Measurements from ENCODE around the gene TIMM17B. TPM values are rescaled to one million over a fixed set of nuclear protein-coding genes. Genes with fewer than 3 reads are reported as not detected.
A peak's percentile ranks its signal among the peaks of the same experiment; 100 is the strongest.

The TIMM17B gene
- total and polyA plus RNA-seq, 8 donors: 29.5 to 41.0 (median 34.7) TPM

DNA sequence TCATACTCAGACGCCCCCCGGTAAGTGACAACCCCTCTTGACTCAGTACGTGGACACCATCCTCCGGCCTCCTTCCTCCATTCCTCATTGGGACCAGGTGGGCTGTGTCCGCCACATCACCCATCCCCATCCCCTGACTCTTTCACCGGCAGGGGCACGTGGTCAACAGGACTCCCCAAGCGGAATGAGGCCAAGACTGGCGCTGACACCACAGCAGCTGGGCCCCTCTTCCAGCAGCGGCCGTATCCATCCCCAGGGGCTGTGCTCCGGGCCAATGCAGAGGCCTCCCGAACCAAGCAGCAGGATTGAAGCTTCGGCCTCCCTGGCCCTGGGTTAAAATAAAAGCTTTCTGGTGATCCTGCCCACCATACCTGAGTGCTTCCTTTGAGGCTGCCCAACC, 5.2 kb upstream of the TIMM17B start:
- Histone ChIP-seq H3K9me3 (no peaks in the 10 kb centered on the region), H3K36me3 (peaks cover 0 to 64% of the 10 kb centered on the region in 2 donors), H3K27ac (no peak overlapping the region), H3K27me3 (no peaks in the 10 kb centered on the region), H3K4me3 (no peak overlapping the region), H3K4me1 (peaks cover 0 to 11% of the 10 kb centered on the region in 2 donors)
- ATAC-seq: no peak
- no peak for DNase-seq
- intact Hi-C loops (cut with DNase I): no loop called here
- TF ChIP-seq, protein P1, sequence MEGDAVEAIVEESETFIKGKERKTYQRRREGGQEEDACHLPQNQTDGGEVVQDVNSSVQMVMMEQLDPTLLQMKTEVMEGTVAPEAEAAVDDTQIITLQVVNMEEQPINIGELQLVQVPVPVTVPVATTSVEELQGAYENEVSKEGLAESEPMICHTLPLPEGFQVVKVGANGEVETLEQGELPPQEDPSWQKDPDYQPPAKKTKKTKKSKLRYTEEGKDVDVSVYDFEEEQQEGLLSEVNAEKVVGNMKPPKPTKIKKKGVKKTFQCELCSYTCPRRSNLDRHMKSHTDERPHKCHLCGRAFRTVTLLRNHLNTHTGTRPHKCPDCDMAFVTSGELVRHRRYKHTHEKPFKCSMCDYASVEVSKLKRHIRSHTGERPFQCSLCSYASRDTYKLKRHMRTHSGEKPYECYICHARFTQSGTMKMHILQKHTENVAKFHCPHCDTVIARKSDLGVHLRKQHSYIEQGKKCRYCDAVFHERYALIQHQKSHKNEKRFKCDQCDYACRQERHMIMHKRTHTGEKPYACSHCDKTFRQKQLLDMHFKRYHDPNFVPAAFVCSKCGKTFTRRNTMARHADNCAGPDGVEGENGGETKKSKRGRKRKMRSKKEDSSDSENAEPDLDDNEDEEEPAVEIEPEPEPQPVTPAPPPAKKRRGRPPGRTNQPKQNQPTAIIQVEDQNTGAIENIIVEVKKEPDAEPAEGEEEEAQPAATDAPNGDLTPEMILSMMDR (IDR thresholded peaks at IDR 0.05): no peak

DNA sequence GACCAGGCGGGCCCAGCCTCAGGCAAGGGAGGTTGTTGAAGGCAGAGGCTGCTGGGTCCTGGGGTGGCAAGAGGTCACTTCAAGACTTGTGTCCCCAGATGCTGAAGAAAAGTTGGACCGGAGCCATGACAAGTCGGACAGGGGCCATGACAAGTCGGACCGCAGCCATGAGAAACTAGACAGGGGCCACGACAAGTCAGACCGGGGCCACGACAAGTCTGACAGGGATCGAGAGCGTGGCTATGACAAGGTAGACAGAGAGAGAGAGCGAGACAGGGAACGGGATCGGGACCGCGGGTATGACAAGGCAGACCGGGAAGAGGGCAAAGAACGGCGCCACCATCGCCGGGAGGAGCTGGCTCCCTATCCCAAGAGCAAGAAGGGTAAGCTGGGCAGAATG, 4.6 kb upstream of the TIMM17B start:
- H3K27ac ChIP-seq: no peak overlapping the region
- DNase-seq (no peak), ATAC-seq (no peak)
- no peaks in the 10 kb centered on the region for H3K9me3 ChIP-seq
- H3K4me1 ChIP-seq: peaks cover 0 to 11% of the 10 kb centered on the region in 2 donors
- TF ChIP-seq, protein P1 (IDR thresholded peaks at IDR 0.05): no peak
- intact Hi-C loops (cut with DNase I): no loop called here
- no peaks in the 10 kb centered on the region for H3K27me3 ChIP-seq
- peaks cover 0 to 64% of the 10 kb centered on the region in 2 donors for H3K36me3 ChIP-seq
- H3K4me3 ChIP-seq: no peak overlapping the region

DNA sequence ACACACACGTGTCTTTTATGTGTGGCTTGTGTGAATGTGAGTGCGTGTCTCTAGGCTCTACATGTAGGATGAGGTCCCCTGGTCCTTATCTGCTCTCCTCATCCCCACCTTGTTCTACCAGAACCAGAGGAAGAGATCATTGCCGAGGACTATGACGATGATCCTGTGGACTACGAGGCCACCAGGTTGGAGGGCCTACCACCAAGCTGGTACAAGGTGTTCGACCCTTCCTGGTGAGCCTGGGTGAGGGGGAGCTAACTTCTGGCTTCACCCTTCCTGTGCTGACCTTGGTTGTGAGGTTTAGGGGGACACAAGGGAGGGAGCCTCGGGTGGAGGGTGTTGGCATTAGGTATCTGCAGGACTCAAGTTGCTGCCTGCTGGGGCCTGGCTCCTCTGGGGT, 3.5 kb upstream of the TIMM17B start:
- Histone ChIP-seq H3K27ac (no peak overlapping the region), H3K4me1 (peaks cover 0 to 19% of the 10 kb centered on the region in 2 donors), H3K9me3 (no peaks in the 10 kb centered on the region), H3K4me3 (no peak overlapping the region), H3K36me3 (peaks cover 0 to 56% of the 10 kb centered on the region in 2 donors), H3K27me3 (no peaks in the 10 kb centered on the region)
- TF ChIP-seq, protein P1 (IDR thresholded peaks at IDR 0.05): no peak
- intact Hi-C loops (cut with DNase I): no loop called here
- no peak for ATAC-seq
- DNase-seq: no peak

DNA sequence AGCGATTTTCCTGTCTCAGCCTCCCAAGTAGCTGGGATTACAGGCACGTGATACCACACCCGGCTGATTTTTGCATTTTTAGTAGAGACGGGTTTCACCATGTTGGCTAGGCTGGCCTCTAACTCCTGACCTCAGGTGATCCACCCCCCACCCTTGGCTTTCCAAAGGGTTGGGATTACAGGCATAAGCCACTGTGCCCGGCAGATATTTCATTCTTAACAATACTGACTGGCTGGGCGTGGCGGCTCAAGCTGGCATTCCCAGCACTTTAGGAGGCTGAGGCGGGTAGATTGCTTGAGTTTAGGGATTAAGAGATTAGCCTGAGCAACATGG, 1.5 kb upstream of the TIMM17B start:
- Histone ChIP-seq H3K27me3 (no peaks in the 10 kb centered on the region), H3K4me3 (peak overlapping the region in 1 of 2 donors; percentile 62), H3K36me3 (peaks cover 0 to 36% of the 10 kb centered on the region in 2 donors), H3K4me1 (peaks cover 0 to 19% of the 10 kb centered on the region in 2 donors), H3K27ac (no peak overlapping the region), H3K9me3 (no peaks in the 10 kb centered on the region)
- TF ChIP-seq, protein P1 (IDR thresholded peaks at IDR 0.05): no peak
- ATAC-seq (no peak), DNase-seq (no peak)
- intact Hi-C loops (cut with DNase I): no loop called here

DNA sequence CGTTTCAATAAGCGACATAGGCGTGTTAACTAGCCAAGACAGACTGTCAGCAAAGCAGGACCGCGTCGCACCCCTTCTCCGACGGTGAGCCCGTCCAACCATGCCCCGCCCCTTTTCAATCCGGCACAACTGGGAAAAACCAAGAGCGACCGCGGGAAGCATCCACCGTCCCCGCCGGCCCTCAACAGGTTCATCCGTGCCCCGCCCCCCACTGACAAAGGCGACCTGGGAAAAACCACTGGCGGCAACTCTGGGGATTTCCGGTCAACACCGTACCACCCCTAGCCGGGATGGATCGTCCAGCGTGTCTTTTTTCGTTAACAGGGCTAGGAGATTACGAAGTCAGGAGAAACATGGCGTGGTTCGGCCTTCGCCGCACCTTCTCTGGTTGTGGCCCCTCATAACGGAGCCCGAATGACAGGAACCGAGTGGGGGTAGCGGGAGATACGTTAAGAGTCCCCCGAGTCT, 377 bp downstream of the TIMM17B start:
- ATAC-seq (peak; percentile 76), DNase-seq (peak; percentile 51 to 84 (median 78))
- Histone ChIP-seq H3K27me3 (no peaks in the 10 kb centered on the region), H3K36me3 (peaks cover 0 to 21% of the 10 kb centered on the region in 2 donors), H3K4me3 (peak overlapping the region; percentile 39 to 62), H3K9me3 (no peaks in the 10 kb centered on the region), H3K4me1 (peaks cover 0 to 19% of the 10 kb centered on the region in 2 donors), H3K27ac (peak overlapping the region; percentile 83 to 93)
- intact Hi-C loops (cut with DNase I): no loop called here
- TF ChIP-seq, protein P1 (IDR thresholded peaks at IDR 0.05): no peak

Measured in left lung (tissue), 10 donors.